Skin epidermis (tissue), 12 donors: Measurements from ENCODE around the gene PSMD12.
"Not testable (repeated sequence)": the region's sequence is repeated elsewhere in the genome, so short reads cannot be mapped to it uniquely, and the experiment has no call there.

Source experiments
- H3K27ac ChIP-seq, 21 experiments: fragments of 200-600 bp; sonication (generic) in 11 of 21; one replicate each; pipeline ENCODE4 v1.5.0; 2020; ENCODE audit warnings: mild to moderate bottlenecking in 3 of 21, inconsistent platforms in 2 of 21, moderate library complexity in 2 of 21
- H3K4me3 ChIP-seq, 7 experiments: fragments of 200-600 bp; sonication (generic) in 2 of 7; one replicate each; pipeline ENCODE4 v1.5.0; 2020; ENCODE audit warnings: inconsistent platforms in 2 of 7, mild to moderate bottlenecking in 2 of 7, moderate library complexity in 1 of 7

PSMD12 gene

DNA sequence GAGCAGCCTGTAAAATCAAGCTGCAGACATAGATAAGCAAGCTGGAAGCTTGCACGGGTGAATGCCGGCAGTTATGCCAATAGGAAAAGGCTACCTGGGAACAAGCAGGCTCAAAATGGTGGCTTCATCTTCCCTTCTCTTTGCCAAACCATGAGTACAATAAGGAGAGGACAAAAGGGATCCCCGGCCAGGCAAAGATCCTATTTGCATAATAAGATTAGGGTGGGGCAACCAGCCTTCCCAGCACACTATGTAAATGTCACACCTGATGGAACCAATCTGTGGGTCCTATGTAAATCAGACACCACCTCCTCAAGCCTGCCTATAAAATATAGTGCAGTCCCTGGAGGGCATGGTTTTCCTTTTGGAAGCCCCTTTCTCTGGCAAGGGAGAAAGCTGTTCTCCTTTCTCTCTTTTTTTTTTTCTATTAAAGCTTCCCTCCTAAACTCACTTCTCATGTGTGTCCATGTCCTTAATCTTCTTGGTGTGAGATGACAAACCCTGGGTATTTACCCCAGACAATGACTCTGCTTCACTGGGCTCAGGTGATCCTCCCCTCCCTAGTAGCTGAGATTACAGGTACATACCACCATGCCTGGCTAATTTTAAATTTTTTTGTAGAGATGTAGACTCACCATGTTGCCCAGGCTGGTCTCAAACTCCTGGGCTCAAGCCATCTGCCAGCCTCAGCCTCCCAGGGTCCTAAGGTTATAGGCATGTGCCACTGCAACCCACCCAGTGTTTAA is 44.2 kb downstream of the PSMD12 start:
- H3K4me3 ChIP-seq, result no peak overlapping the region
- H3K27ac ChIP-seq, result no peak overlapping the region

DNA sequence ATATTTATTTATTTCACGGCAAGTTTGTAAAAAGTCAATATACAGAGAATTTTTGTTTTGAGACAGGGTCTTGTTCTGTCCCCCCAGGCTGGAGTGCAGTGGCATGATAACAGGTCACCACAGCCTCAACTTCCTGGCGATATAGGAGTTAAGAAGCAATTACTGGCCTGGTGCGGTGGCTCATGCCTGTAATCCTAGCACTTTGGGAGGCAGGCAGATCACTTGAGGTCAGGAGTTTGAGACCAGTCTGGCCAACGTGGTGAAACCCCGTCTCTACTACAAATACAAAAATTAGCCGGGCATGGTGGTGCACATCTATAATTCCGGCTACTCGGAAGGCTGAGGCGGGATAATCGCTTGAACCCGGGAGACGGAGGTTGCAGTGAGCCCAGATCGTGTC is 44.9 kb downstream of the PSMD12 start:
- H3K4me3 ChIP-seq, H3K27ac ChIP-seq: not testable (repeated sequence)

DNA sequence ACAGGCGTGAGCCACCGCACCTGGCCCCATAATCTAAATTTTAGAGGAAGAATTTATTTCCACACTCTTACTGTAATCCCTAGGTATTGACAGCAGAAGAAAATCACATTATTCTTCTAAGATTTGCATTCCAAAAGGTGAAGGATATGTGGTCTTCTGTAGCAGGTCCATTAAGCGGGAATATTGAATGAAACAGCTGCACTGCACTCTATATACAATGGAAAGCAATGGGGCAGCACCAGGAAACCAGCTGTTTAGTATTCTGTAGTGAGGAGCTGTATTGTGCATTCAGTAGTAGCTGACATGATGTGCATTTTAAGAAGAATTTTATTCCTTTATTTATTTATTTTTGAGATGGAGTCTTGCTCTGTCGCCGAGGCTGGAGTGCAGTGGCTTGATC is 49.6 kb downstream of the PSMD12 start:
- H3K27ac ChIP-seq, result no peak overlapping the region

DNA sequence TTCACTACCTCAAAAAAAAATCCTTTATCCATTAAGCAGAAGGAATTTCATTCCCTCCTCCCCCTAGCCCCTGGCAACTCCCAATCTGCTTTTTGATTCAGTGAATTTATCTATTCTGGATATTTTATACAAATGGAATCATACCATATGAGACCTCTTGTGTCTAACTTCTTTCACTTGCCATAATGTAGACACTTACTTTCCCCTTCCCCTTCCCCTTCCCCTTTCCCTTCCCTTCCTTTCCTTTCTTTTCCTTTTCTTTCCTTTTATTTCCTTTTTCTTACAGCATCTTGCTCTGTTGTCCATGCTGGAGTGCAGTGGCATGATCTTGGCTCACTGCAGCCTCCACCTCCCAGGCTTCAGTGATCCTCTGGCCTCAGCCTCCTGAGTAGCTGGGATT is 50.5 kb downstream of the PSMD12 start:
- H3K27ac ChIP-seq, result no peak overlapping the region
- H3K4me3 ChIP-seq, result no peak overlapping the region

More for the DNA sequence above, 49.6 kb downstream of the PSMD12 start:
- H3K4me3 ChIP-seq, result no peak overlapping the region

DNA sequence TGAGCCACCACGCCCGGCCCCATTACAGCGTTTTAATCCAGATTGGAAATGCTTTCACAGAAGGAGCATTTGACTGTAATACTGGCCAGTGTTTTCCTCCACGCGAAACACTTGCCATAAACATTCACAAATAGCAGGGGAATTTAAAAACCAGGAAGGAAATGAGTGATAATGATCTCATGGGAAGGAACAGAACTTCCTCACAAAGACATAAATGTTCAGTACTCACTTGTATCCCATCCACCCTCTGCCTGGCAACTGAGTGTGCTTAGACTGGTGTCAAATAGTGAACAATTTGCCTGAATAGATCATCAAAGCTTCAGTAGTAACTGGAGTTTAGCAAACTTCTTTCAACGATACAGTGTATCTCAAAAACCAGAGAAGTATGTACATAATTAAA is 54.1 kb downstream of the PSMD12 start:
- no peak overlapping the region for H3K27ac ChIP-seq
- no peak overlapping the region for H3K4me3 ChIP-seq

DNA sequence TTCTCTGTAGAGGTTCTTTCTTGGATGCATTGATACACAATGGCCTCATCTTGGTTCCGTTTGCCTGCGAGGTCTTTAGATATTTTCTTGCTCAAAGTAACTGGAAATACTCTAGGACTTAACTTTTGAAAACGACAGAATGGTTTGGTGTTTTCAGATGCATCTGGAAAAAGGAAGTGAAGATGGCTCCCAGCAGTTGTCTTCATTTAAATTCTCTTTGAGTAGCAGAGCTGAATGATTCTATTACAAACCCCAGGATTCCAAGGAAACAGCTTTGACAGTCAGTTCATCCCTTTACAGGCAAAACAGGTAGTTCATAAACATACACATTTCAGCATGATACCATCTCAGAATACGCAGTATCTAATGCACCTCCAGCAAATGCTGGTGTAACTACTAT is 54.8 kb downstream of the PSMD12 start:
- Histone ChIP-seq H3K27ac (no peak overlapping the region), H3K4me3 (no peak overlapping the region)

DNA sequence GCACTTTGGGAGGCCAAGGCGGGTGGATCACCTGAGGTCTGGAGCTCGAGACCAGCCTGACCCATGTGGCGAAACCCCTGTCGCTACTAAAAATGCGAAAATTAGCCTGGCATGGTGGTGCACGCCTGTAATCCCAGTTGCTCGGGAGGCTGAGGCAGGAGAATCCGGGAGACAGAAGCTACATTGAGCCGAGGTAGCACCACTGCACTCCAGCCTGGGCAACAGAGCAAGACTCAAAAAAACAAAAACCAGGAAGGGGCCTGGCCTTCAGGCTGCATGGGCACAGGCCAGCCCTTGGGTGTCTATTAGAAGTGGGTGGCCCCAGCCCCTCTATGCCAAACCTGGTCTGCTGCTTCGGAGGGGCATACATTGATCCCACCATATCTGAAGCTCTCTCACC is 56.0 kb downstream of the PSMD12 start:
- no peak overlapping the region for H3K27ac ChIP-seq
- H3K4me3 ChIP-seq, result no peak overlapping the region

DNA sequence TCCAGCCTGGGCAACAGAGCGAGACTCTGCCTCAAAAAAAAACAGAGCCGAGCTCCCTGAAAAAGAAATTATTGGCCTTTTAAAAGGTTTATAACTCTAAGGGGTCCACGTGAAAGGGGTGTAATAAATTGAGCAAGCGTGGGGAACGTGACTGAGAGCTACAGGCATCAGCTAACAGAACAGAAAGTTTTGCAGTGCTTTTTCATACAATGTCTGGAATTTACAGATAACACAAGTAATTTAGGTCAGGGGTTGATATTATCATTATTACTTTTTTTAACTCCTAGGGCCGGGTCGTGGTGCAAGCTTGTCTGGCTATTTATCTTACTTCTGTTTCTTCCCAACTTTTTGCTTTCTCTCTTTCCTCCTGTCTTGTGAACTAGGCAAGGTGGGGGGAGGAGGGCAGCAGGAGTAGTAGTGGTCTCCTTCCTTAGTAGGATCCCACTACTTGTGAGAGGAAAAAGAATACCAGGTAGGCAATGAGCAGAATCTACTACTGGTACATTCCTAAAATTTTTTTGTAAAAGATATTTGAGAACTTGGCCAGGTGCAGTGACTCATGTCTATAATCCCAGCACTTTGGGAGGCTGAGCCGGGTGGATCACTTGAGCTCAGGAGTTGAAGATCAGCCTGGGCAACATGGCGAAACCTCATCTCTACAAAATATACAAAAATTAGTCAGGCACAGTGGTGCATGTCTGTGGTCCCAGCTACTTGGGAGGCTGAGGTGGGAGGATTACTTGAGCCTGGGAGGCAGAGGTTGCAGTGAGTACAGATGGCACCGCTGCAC is 60.7 kb downstream of the PSMD12 start:
- not testable (repeated sequence) for H3K4me3 ChIP-seq, H3K27ac ChIP-seq

DNA sequence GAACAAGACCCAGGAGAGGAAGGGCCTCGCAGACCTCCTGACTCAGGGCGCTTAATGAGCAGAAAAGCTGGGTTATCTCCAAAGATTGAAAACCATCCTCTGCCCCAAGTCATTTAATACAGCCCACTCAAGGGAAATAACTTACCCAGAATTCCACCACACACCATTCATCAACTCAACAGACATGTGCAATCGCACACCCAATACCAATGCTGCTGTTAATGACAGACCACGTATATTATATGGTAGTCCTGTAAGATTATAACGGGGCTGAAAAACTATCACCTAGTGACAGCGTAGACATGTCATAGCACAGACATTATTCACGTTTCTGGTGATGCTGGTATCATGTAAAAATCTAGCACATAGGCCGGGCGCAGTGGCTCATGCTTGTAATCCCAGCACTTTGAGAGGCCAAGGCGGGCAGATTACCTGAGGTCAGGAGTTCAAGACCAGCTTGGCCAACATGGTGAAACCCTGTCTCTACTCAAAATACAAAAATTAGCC is 68.9 kb downstream of the PSMD12 start:
- Histone ChIP-seq H3K4me3 (no peak overlapping the region), H3K27ac (no peak overlapping the region)

DNA sequence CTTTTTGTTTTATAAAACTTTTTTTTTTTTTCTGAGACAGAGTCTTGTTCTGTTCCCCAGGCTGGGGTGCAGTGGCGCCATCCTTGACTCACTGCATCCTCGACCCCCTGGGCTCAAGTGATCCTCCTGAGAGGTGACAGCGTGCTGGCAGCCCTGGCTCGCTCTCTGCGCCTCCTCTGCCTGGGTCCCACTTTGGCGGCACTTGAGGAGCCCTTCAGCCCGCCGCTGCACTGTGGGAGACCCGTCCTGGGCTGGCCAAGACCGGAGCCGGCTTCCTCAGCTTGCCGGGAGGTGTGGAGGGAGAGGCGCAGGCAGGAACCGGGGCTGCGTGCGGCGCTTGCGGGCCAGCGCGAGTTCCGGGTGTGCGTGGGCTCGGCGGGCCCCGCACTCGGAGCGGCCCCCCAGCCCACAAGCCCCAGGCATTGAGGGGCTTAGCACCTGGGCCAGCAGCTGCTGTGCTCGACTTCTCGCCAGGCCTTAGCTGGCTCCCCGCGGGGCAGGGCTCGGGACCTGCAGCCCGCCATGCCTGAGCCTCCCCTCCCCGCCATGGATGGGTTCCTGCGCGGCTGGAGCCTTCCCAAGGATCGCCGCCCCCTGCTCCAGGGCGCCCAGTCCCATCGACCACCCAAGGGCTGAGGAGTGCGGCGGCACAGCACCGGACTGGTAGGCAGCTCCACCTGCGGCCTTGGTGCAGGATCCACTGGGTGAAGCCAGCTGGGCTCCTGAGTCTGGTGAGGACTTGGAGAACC is 71.8 kb downstream of the PSMD12 start:
- Histone ChIP-seq H3K4me3 (no peak overlapping the region), H3K27ac (no peak overlapping the region)

DNA sequence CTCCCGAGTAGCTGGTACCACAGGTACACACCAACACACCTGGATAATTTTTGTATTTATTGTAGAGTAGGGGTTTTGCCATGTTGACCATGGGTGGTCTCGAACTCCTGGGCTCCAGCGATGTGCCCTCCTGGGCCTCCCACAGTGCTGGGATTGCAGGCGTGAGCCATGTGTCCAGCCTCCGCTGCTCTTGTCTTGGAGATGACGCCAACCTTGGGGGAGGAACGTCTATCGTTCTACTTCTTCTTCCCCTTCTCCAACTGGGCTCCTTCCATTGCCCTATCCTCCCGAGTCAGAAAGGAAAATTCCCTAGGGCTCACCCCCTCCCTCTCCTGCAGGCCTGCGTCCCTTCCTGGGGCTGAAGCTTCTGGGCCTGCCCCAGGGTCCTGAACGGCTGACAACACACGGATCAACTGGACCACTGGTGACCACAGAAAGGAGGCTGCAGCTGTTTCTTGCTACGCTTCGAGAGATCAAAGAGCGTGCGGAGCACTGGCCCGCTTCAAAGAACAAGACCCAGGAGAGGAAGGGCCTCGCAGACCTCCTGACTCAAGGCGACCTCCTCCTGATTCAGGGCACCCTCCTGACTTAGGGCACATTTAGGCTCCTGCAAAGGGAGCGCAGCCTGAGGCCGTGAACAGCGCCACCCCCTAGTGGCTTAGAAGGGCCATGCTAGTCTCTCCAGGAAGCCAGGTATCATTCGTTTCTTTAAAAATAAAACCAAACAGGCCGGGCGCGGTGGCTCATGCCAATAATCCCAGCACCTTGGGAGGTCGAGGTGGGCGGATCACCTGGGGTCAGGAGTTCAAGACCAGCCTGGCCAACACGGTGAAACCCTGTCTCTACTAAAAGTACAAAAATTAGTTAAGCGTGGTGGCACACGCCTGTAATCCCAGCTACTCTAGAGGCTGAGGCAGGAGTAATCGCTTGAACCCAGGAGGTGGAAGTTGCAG is 72.8 kb downstream of the PSMD12 start:
- H3K27ac ChIP-seq, result no peak overlapping the region
- no peak overlapping the region for H3K4me3 ChIP-seq

DNA sequence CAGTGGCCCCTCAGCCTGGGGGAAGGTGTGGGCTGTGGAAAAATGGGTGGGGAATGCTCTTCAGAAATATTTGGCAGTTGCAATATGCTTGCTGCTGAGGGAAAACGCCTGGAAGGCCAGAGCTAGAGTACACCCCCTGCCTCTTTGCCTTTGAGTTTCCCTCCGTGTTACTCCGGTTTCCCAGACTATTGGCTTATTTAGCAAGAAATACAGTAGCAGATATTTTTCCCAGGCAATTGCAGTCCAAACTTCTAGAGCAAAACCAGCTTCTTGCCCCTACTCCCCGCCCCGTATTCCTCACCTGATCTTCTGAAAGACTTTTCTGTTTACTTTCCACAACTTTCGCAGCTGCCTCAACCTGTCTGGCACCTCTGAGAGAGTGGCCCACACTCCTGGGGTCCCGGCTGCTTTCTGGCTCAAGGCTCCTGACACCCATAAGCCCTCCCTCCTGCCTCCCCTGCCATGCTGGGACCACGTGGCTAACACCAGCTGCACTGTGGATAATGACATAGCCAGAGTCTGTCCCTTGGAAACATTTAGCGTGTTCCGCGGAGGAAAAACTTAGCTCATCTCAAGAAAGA is 75.6 kb downstream of the PSMD12 start:
- H3K4me3 ChIP-seq, result no peak overlapping the region
- H3K27ac ChIP-seq, result no peak overlapping the region

DNA sequence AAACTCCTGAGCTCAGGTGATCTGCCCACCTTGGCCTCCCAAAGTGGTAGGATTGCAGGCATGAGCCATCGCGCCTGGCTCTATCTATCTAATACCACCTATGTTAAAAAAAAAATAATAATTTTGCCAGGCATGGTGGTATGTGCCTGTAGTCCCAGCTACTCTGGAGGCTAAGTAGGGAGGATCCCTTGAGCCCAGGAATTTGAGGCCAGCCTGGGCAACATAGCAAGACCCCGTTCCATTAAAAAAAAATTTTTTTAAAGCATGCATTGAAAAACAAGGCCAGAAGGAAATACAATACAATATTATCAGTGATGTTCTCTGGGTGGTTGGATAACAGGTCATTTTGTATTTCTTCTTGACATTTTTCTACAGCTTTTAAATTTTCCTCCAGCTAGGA is 76.1 kb downstream of the PSMD12 start:
- Histone ChIP-seq H3K4me3 (no peak overlapping the region), H3K27ac (no peak overlapping the region)

DNA sequence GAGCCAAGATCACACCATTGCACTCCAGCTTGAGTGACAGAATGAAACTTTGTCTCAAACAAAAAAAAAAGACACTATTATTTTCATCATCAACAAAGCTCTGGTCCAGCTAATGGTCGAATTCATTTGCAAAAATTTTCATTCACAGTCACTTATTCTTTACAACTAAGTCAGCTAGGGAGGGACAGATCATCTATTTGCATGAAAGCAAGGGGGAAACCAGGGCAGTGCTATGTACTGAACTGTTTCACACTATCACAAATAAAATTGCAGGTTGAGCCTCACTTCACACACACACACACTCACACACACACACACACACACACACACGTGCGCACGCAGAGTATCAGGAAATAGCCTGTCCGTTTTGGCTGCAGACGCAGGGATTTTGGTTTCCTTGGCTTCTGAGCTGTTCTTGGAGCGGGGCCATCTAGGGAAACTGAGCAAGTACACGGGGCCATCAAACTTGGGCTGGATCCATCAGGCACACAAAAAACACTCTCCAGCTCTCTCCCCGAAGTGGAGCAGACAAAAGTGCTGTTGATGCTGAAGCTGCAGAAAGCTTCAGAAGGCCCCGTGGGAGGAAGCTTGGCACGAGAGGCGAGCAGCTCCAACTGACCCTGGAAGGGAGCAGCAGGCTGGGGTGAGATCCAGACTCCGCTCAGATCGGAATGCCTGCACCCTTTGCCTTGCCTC is 77.0 kb downstream of the PSMD12 start:
- Histone ChIP-seq H3K4me3 (no peak overlapping the region), H3K27ac (no peak overlapping the region)
